ENCODE results near the gene AGTR1. TPM values are rescaled to one million over a fixed set of nuclear protein-coding genes. Genes with fewer than 3 reads are reported as not detected.

Gene AGTR1
- 0.13 TPM for polyA plus RNA-seq (2012; ENCODE audit: low read depth, missing spikeins)

DNA sequence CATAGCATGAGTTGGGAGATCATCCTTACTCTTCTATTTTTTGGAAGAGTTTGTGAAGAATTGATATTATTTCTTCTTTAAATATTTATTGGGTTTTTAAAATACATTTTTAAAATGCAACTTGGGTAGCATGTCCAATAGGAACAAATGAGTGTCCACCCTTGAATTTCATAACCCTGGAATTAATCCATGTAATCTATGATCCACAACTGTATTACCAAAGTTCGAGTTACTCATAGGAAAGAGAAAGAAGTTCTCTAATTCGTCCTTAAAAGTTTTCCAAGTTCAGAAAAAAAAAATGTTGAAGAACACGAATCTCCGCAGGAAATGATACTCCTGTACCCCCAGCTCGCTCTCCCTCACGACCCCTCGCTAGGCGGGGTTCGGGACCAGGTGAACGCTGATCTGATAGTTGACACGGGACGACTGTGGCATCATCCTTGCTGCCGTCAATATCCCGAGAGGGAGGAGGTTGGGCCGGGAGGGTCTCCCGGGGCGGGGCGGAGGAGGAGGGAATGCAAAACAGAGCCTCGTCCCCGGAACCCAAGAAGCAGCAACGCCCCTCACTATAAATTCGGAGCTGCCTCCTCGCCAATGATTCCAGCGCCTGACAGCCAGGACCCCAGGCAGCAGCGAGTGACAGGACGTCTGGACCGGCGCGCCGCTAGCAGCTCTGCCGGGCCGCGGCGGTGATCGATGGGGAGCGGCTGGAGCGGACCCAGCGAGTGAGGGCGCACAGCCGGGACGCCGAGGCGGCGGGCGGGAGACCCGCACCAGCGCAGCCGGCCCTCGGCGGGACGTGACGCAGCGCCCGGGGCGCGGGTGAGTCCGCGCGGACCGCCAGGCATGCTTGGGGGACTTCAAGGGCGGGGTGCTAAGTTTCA lies at the start of gene AGTR1:
Gene AGTR1 (plus strand): TSS at position 598 of the 884 bp plus-strand sequence. CDS start 43,133 bp downstream, outside the sequence.
- DNase-seq (ENCODE audit: insufficient read length, low spot score) (no peak), FAIRE-seq (no peak)
- TF ChIP-seq PAX5 (IDR thresholded peaks at IDR 0.05; ENCODE audit: insufficient read depth, low read length, severe bottlenecking) = no peak
- no peak for TF ChIP-seq POLR2AphosphoS5 (IDR thresholded peaks at IDR 0.05; ENCODE audit: low read depth, low read length)
- no peak for TF ChIP-seq TAF1 (IDR thresholded peaks at IDR 0.05; ENCODE audit: low read depth, low read length)
- TF ChIP-seq POLR2A (IDR thresholded peaks at IDR 0.05; ENCODE audit: low read depth, low read length) = no peak
- no peak for TF ChIP-seq POU2F2 (IDR thresholded peaks at IDR 0.05; ENCODE audit: low read depth, low read length)
- TF ChIP-seq SPI1 (IDR thresholded peaks at IDR 0.05; ENCODE audit: low read depth, low read length) = no peak

DNA sequence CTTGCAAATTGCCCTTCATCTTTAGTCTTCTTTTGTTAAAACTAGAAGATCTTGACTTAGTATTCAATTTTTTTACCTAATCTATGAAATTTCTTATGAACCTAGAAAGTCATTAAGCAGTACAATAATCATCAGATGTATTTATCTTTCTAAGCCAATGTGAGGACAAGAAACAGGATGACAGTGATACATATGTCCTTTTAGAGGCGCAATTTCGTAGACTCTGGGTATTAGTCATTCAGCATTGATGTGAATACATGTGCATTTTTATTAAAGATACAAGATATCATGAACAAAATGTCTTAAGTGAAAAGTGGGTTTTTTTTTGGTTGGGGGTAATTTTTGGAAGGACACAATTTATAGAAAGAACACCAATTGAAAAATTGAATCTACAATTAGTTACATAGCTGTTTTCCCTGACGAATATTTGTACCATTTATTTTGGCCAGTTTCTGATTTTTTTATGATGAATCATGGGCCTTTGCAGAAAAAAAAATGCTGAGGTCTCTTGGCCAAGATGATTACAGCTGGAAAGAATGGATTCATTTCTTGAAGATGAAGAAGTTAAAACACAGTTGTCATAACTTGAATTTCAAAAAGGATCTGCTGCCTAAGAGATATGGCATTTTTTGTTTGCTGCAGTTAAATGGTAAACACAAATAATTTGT lies 48.9 kb upstream of the AGTR1 start:
- DNase-seq (ENCODE audit: insufficient read length, low spot score) (no peak), FAIRE-seq (no peak)
- no peak for TF ChIP-seq POLR2A (IDR thresholded peaks at IDR 0.05; ENCODE audit: low read depth, low read length)
- TF ChIP-seq TAF1 (IDR thresholded peaks at IDR 0.05; ENCODE audit: low read depth, low read length) = no peak
- no peak for TF ChIP-seq SPI1 (IDR thresholded peaks at IDR 0.05; ENCODE audit: low read depth, low read length)
- no peak for TF ChIP-seq POLR2AphosphoS5 (IDR thresholded peaks at IDR 0.05; ENCODE audit: low read depth, low read length)
- no peak for TF ChIP-seq PAX5 (IDR thresholded peaks at IDR 0.05; ENCODE audit: insufficient read depth, low read length, severe bottlenecking)
- no peak for TF ChIP-seq POU2F2 (IDR thresholded peaks at IDR 0.05; ENCODE audit: low read depth, low read length)

DNA sequence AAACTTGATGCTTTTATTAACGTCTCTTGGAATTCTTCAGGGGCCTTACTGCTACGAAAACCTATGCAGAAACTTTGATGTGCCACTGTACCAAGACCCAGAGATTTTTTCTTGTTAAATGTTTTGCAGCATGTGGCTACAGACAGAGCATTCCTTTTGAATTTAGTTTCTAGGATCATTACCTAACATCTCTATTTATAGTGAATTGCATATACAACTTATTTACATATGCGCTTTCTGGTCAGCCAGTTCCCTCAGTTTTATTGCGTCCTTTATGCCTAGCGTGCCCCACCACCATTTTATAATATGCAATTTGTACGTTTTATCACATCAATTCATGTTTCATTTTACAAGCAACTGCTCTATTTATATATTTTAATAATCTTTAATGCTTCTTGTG lies 46.2 kb upstream of the AGTR1 start:
- FAIRE-seq = no peak
- DNase-seq (ENCODE audit: insufficient read length, low spot score) = no peak
- TF ChIP-seq POLR2A (IDR thresholded peaks at IDR 0.05; ENCODE audit: low read depth, low read length) = no peak
- TF ChIP-seq TAF1 (IDR thresholded peaks at IDR 0.05; ENCODE audit: low read depth, low read length) = no peak
- TF ChIP-seq PAX5 (IDR thresholded peaks at IDR 0.05; ENCODE audit: insufficient read depth, low read length, severe bottlenecking) = no peak
- TF ChIP-seq SPI1 (IDR thresholded peaks at IDR 0.05; ENCODE audit: low read depth, low read length) = no peak
- TF ChIP-seq POLR2AphosphoS5 (IDR thresholded peaks at IDR 0.05; ENCODE audit: low read depth, low read length) = no peak
- TF ChIP-seq POU2F2 (IDR thresholded peaks at IDR 0.05; ENCODE audit: low read depth, low read length) = no peak

DNA sequence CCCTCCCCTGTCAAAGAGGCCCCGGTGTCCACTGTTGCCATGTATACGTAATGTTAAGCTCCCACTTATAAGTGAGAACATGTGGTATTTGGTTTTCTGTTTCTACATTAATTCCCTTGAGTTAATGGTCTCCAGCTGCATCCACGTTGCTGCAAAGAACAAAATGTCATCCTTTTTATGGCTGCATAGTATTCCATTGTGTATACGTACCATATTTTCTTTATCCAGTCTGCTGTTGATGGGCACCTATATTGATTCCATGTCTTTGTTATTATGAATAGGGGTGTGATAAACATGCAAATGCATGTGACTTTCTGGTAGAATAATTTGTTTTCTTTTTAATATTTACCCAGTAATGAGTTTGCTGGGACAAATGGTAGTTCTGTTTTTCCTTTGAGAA lies 43.3 kb upstream of the AGTR1 start:
- DNase-seq (ENCODE audit: insufficient read length, low spot score) (no peak), FAIRE-seq (no peak)
- no peak for TF ChIP-seq SPI1 (IDR thresholded peaks at IDR 0.05; ENCODE audit: low read depth, low read length)
- TF ChIP-seq TAF1 (IDR thresholded peaks at IDR 0.05; ENCODE audit: low read depth, low read length) = no peak
- no peak for TF ChIP-seq POLR2A (IDR thresholded peaks at IDR 0.05; ENCODE audit: low read depth, low read length)
- no peak for TF ChIP-seq POLR2AphosphoS5 (IDR thresholded peaks at IDR 0.05; ENCODE audit: low read depth, low read length)
- TF ChIP-seq PAX5 (IDR thresholded peaks at IDR 0.05; ENCODE audit: insufficient read depth, low read length, severe bottlenecking) = no peak
- no peak for TF ChIP-seq POU2F2 (IDR thresholded peaks at IDR 0.05; ENCODE audit: low read depth, low read length)

DNA sequence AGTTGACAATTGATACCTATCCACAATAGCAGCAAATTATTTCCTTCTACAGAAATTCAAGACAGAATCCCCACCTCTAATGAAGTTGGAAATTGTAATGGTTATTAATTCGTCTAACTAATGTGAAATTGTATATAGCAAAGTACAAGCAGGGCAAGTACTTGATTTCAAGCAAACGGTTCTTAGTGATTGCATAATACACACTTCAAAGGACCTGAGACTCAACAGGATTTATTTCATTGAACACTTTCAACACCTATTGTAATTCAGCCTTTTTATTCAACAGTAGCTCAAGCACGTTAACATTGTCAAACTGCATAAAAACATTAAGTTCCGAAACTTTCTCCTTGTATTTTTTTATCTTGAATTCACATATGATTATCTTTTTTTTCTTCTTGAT lies 40.2 kb upstream of the AGTR1 start:
- no peak for TF ChIP-seq POLR2A (IDR thresholded peaks at IDR 0.05; ENCODE audit: low read depth, low read length)
- no peak for TF ChIP-seq POLR2AphosphoS5 (IDR thresholded peaks at IDR 0.05; ENCODE audit: low read depth, low read length)
- no peak for TF ChIP-seq SPI1 (IDR thresholded peaks at IDR 0.05; ENCODE audit: low read depth, low read length)
- TF ChIP-seq PAX5 (IDR thresholded peaks at IDR 0.05; ENCODE audit: insufficient read depth, low read length, severe bottlenecking) = no peak
- TF ChIP-seq POU2F2 (IDR thresholded peaks at IDR 0.05; ENCODE audit: low read depth, low read length) = no peak
- TF ChIP-seq TAF1 (IDR thresholded peaks at IDR 0.05; ENCODE audit: low read depth, low read length) = no peak
- DNase-seq (ENCODE audit: insufficient read length, low spot score) (no peak), FAIRE-seq (no peak)

DNA sequence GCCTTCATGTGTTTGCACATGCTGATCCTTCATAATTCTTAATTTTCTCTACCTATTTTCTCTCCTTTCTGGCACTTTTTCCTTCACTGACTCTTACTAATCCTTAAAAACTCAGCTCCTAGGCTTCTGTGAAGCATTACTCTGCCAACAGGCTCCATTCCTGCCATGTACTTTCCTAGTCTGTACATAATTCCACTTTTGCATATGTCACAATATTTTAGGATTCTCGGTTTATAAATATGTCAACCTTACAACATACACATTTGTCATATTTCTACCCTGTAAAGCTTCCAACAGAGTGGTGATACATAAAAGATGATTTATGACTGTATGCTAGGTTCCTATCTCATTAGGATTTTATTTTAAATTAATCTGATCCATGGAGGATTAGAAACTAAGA lies 38.2 kb upstream of the AGTR1 start:
- no peak for TF ChIP-seq TAF1 (IDR thresholded peaks at IDR 0.05; ENCODE audit: low read depth, low read length)
- TF ChIP-seq PAX5 (IDR thresholded peaks at IDR 0.05; ENCODE audit: insufficient read depth, low read length, severe bottlenecking) = no peak
- no peak for TF ChIP-seq POLR2AphosphoS5 (IDR thresholded peaks at IDR 0.05; ENCODE audit: low read depth, low read length)
- TF ChIP-seq POLR2A (IDR thresholded peaks at IDR 0.05; ENCODE audit: low read depth, low read length) = no peak
- no peak for TF ChIP-seq SPI1 (IDR thresholded peaks at IDR 0.05; ENCODE audit: low read depth, low read length)
- TF ChIP-seq POU2F2 (IDR thresholded peaks at IDR 0.05; ENCODE audit: low read depth, low read length) = no peak
- no peak for FAIRE-seq
- no peak for DNase-seq (ENCODE audit: insufficient read length, low spot score)

DNA sequence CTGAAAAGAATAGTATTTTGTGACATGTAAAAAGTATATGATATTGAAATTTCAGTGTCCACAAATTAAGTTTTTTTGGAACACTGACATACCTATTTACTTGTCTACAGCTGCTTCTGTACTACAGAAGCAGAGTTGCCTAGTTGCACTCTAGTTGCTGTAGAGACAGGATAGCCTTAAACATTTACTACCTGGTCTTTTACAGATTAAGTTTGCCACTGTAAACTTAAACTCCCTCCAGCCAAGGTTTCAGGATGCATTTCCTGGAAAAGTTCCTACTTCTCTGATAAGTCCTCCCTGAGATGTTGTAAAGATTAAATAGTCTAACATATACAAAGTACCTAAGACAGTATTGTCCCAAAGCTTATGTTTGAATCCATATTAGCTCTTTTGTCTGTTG lies 17.4 kb upstream of the AGTR1 start:
- TF ChIP-seq PAX5 (IDR thresholded peaks at IDR 0.05; ENCODE audit: insufficient read depth, low read length, severe bottlenecking) (no peak), POLR2A (IDR thresholded peaks at IDR 0.05; ENCODE audit: low read depth, low read length) (no peak), TAF1 (IDR thresholded peaks at IDR 0.05; ENCODE audit: low read depth, low read length) (no peak), SPI1 (IDR thresholded peaks at IDR 0.05; ENCODE audit: low read depth, low read length) (no peak), POLR2AphosphoS5 (IDR thresholded peaks at IDR 0.05; ENCODE audit: low read depth, low read length) (no peak), POU2F2 (IDR thresholded peaks at IDR 0.05; ENCODE audit: low read depth, low read length) (no peak)
- no peak for DNase-seq (ENCODE audit: insufficient read length, low spot score)
- FAIRE-seq = no peak

DNA sequence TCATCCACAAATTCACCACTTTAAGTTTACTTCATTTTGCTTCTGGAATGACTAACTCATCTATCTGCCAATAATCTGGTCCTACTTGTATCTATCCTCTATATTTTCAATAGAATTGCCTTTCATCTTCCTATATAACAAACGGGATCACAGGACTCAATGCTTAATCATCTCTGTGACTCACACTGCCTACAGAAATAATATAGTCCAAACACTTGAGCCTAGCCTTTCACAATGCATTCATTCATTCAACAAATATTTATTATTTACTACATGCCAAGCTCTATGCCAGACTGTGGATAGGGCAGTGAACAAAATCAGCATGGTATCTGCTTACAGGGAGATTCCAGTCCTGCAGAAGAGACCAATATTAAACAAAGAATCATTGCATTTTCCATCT lies 16.6 kb upstream of the AGTR1 start:
- no peak for TF ChIP-seq POLR2AphosphoS5 (IDR thresholded peaks at IDR 0.05; ENCODE audit: low read depth, low read length)
- no peak for TF ChIP-seq TAF1 (IDR thresholded peaks at IDR 0.05; ENCODE audit: low read depth, low read length)
- DNase-seq (ENCODE audit: insufficient read length, low spot score) (no peak), FAIRE-seq (no peak)

DNA sequence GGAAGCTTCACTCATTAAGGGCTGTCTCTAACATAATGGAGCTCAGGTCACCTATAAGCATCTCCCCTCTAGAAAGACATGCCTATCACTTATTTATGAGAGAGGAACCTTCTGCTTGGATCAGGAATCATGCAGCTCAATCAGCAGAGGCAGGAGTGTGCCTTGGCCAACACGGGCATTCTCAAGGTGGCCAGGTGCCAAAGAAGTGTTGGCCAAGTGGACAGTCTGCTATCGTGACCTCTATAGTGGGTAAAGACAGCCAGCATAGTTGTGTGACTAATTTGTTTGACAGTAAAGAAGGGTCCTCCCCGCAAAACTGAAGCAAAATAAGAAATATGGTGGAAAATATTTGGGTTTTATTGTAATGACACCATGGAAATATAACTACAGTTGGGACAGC lies 14.7 kb upstream of the AGTR1 start:
- DNase-seq (ENCODE audit: insufficient read length, low spot score) (no peak), FAIRE-seq (no peak)
- TF ChIP-seq POLR2A (IDR thresholded peaks at IDR 0.05; ENCODE audit: low read depth, low read length) (no peak), PAX5 (IDR thresholded peaks at IDR 0.05; ENCODE audit: insufficient read depth, low read length, severe bottlenecking) (no peak), TAF1 (IDR thresholded peaks at IDR 0.05; ENCODE audit: low read depth, low read length) (no peak), POLR2AphosphoS5 (IDR thresholded peaks at IDR 0.05; ENCODE audit: low read depth, low read length) (no peak), POU2F2 (IDR thresholded peaks at IDR 0.05; ENCODE audit: low read depth, low read length) (no peak), SPI1 (IDR thresholded peaks at IDR 0.05; ENCODE audit: low read depth, low read length) (no peak)

All from GM12891 (cell line).